Nucleus accumbens (tissue), 56 donors: Measurements from ENCODE around the gene PSMA2.
A peak's percentile ranks its signal among the peaks of the same experiment; 100 is the strongest.

Source experiments
- DNase-seq, 56 donors: peaks; one replicate each; lab custom pipeline; 2025; lab: John Stamatoyannopoulos, UW

The PSMA2 gene

GRCh38 chr7:42931834-42932651 lies at the start of gene PSMA2, which contains the start of gene MRPL32:
TSS of gene PSMA2 (minus strand) at chr7:42932174. CDS start at chr7:42932158, 16 bp downstream.
TSS of gene MRPL32 (plus strand) at chr7:42932376. CDS start at chr7:42932387, 11 bp downstream.
- DNase-seq: peak; percentile 73 to 98 (median 94)

DNA sequence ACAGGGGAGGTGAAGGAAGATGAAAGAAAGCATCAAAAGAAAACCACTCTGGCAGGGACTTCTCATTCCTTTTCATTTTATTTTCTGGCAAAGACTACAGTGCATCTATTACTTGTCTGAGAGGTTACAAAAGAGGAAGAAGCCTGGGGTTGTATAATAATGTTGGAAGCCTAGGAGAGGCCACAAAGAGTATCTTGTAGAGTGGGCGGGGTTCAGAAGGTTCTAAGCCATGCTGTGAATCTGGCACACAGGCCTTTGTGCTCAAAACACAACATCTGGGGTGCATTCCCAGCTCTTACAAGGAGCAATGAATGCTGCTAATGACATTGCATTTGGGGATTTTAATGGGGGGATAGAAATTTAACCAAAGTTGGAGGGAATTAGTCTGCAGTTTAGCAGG lies 49.6 kb upstream of the PSMA2 start:
- DNase-seq: no peak

GRCh38 chr7:42980514-42980913 lies 48.5 kb upstream of the PSMA2 start:
- no peak for DNase-seq

DNA sequence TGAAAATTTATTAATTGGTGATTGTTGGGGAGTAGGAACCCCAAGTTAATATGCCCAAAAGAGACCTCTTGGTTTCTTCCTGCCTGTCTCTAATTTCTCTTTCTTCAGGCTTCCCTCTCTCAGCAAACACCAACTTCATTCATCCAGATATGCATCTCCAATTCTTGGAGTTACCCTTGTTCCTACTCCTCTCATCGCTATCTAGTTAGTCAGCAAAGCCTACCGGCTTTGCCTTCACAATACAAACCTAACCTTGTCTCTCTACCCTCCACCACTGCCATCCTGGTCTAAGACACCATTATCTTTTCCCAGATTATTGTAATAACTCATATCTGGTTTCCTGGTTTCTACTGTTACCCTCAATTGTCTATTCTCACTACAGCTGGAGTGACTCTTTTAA lies 48.1 kb upstream of the PSMA2 start:
- no peak for DNase-seq

- DNase-seq: no peak
Measured at GRCh38 chr7:42978496-42978895, 46.5 kb upstream of the PSMA2 start.

DNA sequence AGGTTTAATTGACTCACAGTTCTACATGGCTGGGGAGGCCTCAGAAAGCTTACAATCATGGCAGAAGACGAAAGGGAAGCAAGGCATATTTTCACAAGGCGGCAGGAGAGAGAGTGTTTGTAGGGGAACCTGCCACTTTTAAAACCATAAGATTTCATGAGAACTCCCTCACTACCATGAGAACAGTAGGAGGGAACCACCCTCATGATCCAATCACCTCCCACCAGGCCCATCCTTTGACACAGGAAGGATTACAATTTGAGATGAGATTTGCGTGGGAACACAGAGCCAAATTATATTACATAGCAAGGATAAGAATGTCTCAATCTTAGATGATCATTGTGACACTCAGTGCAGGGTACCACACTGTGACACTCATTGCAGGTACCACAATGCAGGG lies 44.4 kb upstream of the PSMA2 start:
- DNase-seq: peak in 2 of 56 donors; percentile 1 to 11

DNA sequence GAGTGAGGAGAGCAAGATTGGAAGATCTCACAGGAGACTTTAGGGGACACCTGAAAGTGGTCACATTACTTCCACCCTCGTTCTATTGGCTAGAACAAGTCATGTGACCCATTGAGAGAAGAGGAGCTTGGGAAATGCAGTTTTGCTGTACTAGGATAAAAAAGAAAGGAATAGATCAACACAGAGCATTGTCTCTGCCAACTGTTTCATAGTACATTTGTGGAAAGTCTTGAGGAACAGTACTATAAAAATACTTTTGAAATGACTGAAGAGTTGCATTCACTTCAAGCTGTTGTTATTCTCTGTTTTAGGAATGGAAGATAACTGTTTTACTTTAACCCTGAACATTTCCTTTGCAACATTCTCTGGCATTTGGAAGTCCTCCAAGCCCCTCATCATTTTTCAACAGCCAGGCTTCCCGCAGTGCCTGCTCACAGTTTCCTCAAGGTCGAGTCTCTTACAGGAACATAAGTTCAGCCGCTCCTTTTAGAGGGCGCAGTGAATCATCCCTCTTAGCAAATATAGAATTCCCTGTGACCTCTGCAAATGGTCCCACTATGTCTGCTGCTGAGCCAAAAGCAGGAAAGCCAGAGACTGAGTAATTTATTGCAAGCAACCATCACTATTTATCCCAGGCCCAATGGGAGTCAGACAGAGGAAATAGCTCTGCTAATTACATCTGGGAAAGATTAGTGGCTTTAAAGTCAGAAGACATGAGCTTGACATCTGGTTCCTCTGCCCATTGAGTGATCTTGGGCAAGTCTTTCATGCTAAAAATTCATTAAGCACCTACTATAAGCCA lies 40.9 kb upstream of the PSMA2 start:
- no peak for DNase-seq

- DNase-seq: no peak
Measured at GRCh38 chr7:42967391-42967790, 35.4 kb upstream of the PSMA2 start.

GRCh38 chr7:42964849-42965805 lies 33.2 kb upstream of the PSMA2 start:
- peak in 2 of 56 donors; percentile 3 to 17 for DNase-seq

GRCh38 chr7:42964293-42964692 lies 32.3 kb upstream of the PSMA2 start:
- no peak for DNase-seq

- DNase-seq: no peak
Measured at GRCh38 chr7:42961170-42961569, 29.2 kb upstream of the PSMA2 start.

DNA sequence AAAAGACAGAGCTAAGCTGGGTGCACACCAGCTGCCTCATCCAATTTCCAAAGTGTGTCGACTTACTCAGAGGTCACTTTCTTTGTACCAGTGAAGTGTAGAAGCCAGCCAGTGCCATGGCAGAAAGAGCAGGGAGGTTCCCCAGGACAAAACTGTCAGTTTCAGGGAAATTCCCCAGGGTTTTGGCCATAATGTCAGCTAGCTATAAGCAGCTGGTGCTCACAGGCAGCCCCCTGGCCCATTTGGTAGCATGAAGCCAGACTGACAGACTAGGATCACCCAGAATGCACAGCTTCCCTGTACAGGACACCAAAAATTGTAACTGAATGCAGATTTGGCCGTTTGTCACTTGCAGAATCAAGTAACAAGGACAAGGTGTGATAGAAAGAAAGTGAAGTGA lies 28.8 kb upstream of the PSMA2 start:
- no peak for DNase-seq

DNA sequence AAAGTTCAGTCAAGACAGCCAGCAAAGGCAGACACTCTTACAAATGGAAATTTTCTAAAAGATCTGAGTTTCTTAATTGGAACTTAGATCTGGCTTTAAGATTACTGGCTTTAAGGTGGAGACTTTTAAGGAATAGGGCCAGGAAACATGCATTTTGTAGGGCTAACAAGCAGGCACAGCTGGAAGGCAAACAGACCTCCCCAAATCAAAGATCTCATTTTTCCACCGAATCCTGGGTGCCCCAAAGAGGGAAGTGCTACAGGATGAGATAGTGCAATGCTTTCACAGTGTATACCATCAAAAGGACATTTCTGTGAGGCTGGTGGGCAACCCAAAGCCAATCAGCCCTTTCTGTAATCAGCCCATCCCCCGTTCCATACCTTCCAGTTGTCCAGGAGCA lies 27.6 kb upstream of the PSMA2 start:
- no peak for DNase-seq

DNA sequence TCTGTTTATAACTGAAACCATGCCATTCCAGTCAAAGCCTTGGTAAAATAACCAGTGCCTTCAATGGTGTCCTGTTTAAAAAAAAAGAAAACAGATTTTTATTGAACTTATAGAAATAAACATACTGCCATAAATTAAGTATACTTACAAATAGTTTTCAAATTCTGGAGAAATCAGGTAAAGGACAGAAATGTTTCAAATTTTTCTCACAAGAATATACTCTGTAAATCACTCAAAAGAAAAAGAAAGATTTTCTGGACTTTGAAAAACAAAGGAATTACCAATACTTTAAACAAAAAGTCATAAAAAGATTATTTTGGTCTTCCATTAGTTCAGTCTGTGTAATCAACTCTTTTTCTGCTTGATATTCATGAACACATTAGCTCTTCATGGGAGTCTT lies 24.1 kb upstream of the PSMA2 start:
- no peak for DNase-seq

DNA sequence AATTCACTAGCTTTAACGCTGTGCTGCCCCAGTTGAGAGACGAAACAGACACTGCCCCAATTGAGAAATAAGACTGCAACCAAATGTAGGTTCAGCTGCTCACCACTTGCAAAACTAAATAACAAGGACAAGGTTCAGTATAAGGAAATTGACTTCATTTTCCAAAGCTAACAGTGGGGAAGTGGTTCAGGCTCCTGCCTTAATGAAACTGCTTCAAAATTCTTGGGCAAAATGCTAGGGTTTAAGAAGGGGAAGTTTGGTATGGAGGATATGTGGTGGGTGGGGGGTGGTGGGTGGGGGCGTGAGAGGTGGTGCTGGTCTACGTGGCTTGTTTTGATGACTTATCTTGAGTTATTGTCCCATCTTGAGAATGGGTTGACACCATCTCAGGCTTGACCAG lies 22.0 kb upstream of the PSMA2 start:
- no peak for DNase-seq

DNA sequence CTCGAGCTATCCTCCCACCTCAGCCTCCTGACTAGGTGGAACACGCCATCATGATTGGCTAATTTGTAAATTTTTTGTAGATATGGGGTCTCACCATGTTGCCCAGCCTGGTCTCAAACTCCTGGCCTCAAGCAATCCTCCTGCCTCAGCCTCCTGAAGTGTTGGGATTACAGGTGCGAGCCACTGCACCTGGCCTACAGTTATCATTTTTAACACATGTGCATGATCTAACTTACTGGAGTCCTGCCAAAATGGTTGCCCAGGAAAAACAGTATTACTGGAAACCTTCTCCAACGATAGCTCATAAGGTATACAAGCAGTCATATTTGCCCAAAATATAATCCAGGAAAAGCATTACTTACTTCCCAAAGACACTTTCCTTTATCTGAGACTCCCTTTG lies 20.4 kb upstream of the PSMA2 start:
- DNase-seq: no peak

GRCh38 chr7:42950417-42950816 lies 18.4 kb upstream of the PSMA2 start:
- DNase-seq: no peak

DNA sequence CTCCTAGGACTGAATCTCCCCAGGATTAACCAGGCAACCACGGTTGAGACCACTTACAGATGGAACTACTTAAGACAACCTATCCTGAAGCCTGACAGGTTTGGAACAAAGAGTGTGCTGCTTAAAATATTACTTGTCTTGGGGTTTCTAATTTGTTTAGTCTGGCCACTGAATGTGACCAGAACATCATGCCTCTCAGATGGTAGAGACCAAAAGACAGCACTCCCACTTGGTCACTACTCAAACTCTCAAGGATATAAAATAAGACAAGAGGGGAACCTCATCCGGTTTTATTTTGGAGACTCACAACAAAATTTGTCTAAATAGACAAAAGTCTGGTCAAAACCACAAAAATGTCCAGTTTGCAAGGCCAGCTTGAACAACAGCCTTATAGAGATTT lies 15.5 kb upstream of the PSMA2 start:
- no peak for DNase-seq

DNA sequence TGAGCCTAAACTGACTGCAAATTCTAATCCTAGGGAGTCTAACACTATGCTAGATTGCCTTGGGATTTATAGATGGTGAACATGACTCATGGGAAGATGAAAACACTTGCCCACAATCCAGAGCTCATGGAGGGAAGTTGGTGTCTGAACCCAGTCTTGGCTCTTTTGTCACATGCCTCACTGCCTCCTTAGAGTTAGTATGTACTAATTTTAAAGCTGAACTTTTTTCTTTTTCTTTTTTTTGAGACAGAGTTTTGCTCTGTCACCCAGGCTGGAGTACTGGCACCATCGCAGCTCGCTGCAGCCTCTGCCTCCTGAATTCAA lies 14.6 kb upstream of the PSMA2 start:
- no peak for DNase-seq

DNA sequence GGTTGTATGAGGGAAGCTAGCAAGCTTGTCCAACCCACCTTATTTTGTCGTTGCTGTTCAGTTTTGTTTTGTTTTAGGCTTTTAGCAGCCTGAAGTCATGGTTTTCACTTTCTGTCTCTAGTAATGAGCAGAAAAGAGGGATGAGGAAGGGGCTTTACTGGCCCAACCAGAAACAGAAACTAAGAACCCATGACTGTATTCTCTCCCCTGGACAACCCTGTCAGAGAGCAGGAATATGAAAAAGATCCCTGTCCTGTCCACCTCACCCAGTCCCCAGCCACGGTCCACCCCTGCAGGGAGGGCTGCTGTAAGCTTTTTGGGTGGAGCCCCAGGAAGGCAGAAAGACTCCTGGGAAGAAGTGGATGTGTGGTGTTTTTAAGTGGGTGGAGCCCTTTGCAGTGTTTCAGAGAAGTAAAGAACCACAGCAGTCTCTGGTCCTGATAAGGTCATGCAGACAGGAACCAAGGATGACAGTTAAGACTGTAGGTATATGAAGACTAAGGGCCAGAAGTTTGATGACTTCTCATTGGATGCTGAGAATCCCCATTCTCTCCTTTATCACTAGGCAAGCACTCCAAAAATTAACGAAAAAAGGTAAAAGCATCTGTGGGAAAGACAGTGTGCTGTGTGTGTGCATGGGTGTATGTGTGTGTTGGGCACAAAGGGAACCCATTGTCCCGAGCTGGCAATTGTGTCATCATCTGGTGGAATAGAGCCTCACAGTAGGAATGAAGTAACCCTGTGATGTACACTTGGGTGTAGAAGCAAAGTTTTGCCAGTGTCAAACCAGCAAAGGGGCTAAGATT lies 14.1 kb upstream of the PSMA2 start:
- DNase-seq: peak in 12 of 56 donors; percentile 2 to 35 (median 6)
